HFFc6 (cell line): ENCODE data around the gene CTNNA2. TPM values are rescaled to one million over a fixed set of nuclear protein-coding genes. Genes with fewer than 3 reads are reported as not detected.

ENCODE experiments used
- DNase-seq: peaks from one replicate; pipeline ENCODE4 v3.0.0-alpha.2; 2018
- H3K27ac Mint-ChIP-seq: 2 replicates; pipeline ENCODE4 v1.8.0; 2020; ENCODE audit warnings: mild to moderate bottlenecking, mixed read lengths
- H3K27me3 Mint-ChIP-seq: 2 replicates; pipeline ENCODE4 v1.8.0; 2021; ENCODE audit warnings: mild to moderate bottlenecking, moderate library complexity, mixed read lengths; ENCODE audit not compliant: insufficient read depth
- H3K36me3 Mint-ChIP-seq: 2 replicates; pipeline ENCODE4 v1.8.0; 2021; ENCODE audit warnings: low read depth, mixed read lengths
- H3K4me1 Mint-ChIP-seq: 2 replicates; pipeline ENCODE4 v1.8.0; 2020; ENCODE audit warnings: low read depth, mixed read lengths
- H3K4me3 Mint-ChIP-seq: 2 replicates; pipeline ENCODE4 v1.8.0; 2020; ENCODE audit warnings: mild to moderate bottlenecking, moderate library complexity, mixed read lengths
- H3K9me3 Mint-ChIP-seq: 2 replicates; pipeline ENCODE4 v1.8.0; 2020; ENCODE audit warnings: mild to moderate bottlenecking, mixed read lengths
- CTCF ChIP-seq: fragments of 200-600 bp; sonication (generic); IDR thresholded peaks from 2 replicates; pipeline ENCODE4 v1.5.0; 2021; ENCODE audit warnings: antibody characterized with exemption, mild to moderate bottlenecking
- total RNA-seq, 6 experiments: library from RNA; stranded (reverse); fragmentation: NEBNext Ultra II Directional; extraction: Animal tissue kit (Norgen Biotek cat#: 25700); gene quantifications; 2 replicates in 1 of 6; 3 replicates in 5 of 6; pipeline ENCODE4 v1.2.3, GENCODE V29; 2021

The CTNNA2 gene
- total RNA-seq, 6 experiments from 2014 or later, result not detected

GRCh38 chr2:80303006-80303908 is 790.4 kb downstream of the CTNNA2 start:
- Mint-ChIP-seq H3K36me3 (no peaks in the 10 kb centered on the region), H3K4me3 (no peak overlapping the region), H3K27ac (no peak overlapping the region), H3K4me1 (no peaks in the 10 kb centered on the region), H3K27me3 (peaks cover 16% of the 10 kb centered on the region), H3K9me3 (no peaks in the 10 kb centered on the region)
- no peak for DNase-seq
- TF ChIP-seq CTCF, result no peak

GRCh38 chr2:80303909-80304837 is 791.3 kb downstream of the CTNNA2 start, which contains the start of gene LRRTM1:
LRRTM1 (minus strand) TSS chr2:80304752; CDS start chr2:80303819, 933 bp downstream.
- no peak for DNase-seq
- TF ChIP-seq CTCF, result no peak
- H3K27me3 Mint-ChIP-seq, result peaks cover 16% of the 10 kb centered on the region
- no peak within 1 kb of the TSS for H3K4me3 Mint-ChIP-seq
- no peaks in the 10 kb centered on the region for H3K4me1 Mint-ChIP-seq
- no peaks in the 10 kb centered on the region for H3K36me3 Mint-ChIP-seq
- H3K27ac Mint-ChIP-seq, result no peak within 1 kb of the TSS
- no peaks in the 10 kb centered on the region for H3K9me3 Mint-ChIP-seq

GRCh38 chr2:80311304-80311703 is 798.5 kb downstream of the CTNNA2 start:
- Mint-ChIP-seq H3K9me3 (no peaks in the 10 kb centered on the region), H3K27ac (no peak overlapping the region)
- no peak for DNase-seq

GRCh38 chr2:80312282-80312839 is 799.5 kb downstream of the CTNNA2 start:
- Mint-ChIP-seq H3K4me3 (no peak overlapping the region), H3K27ac (no peak overlapping the region), H3K27me3 (peaks cover 1% of the 10 kb centered on the region; the same call in 1 of the 2 replicates), H3K36me3 (no peaks in the 10 kb centered on the region), H3K4me1 (no peaks in the 10 kb centered on the region), H3K9me3 (no peaks in the 10 kb centered on the region)
- TF ChIP-seq CTCF, result no peak
- no peak for DNase-seq

More at GRCh38 chr2:80311304-80311703, 798.5 kb downstream of the CTNNA2 start:
- no peaks in the 10 kb centered on the region for H3K4me1 Mint-ChIP-seq
- TF ChIP-seq CTCF, result no peak
- H3K27me3 Mint-ChIP-seq, result peaks cover 2% of the 10 kb centered on the region; the same call in 1 of the 2 replicates
- H3K4me3 Mint-ChIP-seq, result no peak overlapping the region
- H3K36me3 Mint-ChIP-seq, result no peaks in the 10 kb centered on the region

- TF ChIP-seq CTCF, result no peak
- no peaks in the 10 kb centered on the region for H3K4me1 Mint-ChIP-seq
- no peak overlapping the region for H3K4me3 Mint-ChIP-seq
Measured at GRCh38 chr2:80322311-80322920, 809.6 kb downstream of the CTNNA2 start.

More at GRCh38 chr2:80322311-80322920, 809.6 kb downstream of the CTNNA2 start:
- DNase-seq, result no peak
- Mint-ChIP-seq H3K9me3 (no peaks in the 10 kb centered on the region), H3K27ac (no peak overlapping the region), H3K27me3 (no peaks in the 10 kb centered on the region; the same call in 1 of the 2 replicates), H3K36me3 (no peaks in the 10 kb centered on the region)
